ENCODE results near the gene OR52W1. TPM values are rescaled to one million over a fixed set of nuclear protein-coding genes. Genes with fewer than 3 reads are reported as not detected.

Gene OR52W1, protein sequence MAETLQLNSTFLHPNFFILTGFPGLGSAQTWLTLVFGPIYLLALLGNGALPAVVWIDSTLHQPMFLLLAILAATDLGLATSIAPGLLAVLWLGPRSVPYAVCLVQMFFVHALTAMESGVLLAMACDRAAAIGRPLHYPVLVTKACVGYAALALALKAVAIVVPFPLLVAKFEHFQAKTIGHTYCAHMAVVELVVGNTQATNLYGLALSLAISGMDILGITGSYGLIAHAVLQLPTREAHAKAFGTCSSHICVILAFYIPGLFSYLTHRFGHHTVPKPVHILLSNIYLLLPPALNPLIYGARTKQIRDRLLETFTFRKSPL
- total RNA-seq = not detected in 2 replicates

DNA sequence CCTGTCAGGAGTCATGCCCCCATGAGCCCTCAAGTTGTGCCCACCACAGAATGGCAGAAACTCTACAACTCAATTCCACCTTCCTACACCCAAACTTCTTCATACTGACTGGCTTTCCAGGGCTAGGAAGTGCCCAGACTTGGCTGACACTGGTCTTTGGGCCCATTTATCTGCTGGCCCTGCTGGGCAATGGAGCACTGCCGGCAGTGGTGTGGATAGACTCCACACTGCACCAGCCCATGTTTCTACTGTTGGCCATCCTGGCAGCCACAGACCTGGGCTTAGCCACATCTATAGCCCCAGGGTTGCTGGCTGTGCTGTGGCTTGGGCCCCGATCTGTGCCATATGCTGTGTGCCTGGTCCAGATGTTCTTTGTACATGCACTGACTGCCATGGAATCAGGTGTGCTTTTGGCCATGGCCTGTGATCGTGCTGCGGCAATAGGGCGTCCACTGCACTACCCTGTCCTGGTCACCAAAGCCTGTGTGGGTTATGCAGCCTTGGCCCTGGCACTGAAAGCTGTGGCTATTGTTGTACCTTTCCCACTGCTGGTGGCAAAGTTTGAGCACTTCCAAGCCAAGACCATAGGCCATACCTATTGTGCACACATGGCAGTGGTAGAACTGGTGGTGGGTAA lies at the start of gene OR52W1:
TSS of gene OR52W1 (plus strand) at position 51 of the 637 bp plus-strand sequence. CDS start at position 51, 0 bp downstream.

DNA sequence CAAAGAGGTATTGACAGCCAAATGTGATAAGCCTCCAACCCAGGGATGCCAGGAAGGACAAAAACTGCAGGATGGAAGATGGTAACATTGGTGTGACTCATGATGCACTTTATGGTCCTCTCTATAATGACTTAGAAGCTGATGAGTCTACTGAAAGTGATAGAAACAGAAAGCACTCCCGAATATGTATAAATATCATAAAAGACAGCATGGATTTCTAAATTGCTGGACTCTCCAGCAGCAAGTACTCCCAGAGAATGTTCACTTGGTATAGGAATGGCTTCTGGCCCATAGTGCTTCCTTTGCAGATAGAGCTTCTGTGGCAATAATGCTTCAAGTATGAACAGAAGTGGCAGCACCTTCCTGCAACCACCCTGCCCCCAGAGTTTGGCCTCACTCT lies 28.8 kb upstream of the OR52W1 start, which contains the start of gene OR52B2:
TSS of gene OR52B2 (minus strand) at position 101 of the 400 bp plus-strand sequence. CDS start at position 101, 0 bp downstream.

DNA sequence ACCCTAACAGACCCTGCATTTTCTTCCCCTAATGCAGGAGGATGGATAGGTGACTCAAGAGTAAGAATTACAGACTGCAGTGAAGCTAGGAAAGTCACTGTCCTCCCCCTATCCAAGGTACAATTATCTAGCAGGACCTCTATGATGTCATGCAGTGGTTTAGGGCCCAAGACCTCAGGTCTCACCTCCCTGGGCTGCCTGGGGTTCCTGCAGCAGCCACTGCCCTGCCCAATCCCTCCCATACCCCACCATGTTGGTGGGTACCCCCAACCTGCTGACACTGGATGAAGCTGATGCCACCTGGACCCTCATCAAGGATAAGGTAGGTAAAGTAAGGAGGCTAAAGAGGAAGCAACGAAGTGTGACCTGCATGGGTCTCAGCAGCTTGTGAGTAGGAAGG lies 6.3 kb downstream of the OR52W1 start, which contains the start of gene C11orf42:
TSS of gene C11orf42 (plus strand) at position 192 of the 400 bp plus-strand sequence. CDS start at position 251, 59 bp downstream.

DNA sequence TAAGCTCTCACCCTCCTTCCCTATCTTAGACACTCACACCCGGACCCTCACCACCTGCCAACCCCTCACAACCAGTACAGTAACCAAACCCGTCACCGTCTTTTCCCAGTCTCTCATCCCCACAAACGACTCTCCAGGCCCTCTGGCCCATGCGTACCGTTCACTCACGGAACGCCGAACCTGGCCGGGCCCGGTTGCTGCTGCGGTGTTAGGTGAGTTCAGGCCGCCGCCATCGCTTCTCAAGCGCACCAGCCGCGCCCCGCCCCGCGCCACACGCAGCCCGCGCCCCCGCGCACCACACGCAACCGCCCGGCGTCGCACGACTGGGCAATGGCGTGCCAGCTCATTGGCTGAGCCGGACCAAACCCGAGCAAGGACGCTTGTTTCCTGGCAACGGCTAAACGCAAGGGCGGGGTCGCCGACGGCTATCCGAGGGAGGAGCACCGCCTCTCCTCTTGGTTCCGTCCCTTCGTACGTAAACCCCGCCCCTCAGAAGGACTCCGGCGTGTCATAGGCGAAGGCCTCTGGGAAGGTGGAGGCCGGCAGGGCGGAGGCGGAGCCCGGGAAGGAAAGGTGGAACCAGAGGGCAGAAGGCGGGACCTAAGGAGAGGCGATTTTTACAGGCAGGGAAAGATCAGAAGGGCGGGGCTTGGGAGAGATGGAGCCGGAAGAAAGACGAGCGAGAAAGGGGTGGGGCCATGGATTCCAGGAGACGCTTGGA lies 35.5 kb downstream of the OR52W1 start, which contains the start of gene FHIP1B:
TSS of gene FHIP1B (minus strand) at position 250 of the 721 bp plus-strand sequence. CDS start 10,120 bp downstream, outside the sequence.

DNA sequence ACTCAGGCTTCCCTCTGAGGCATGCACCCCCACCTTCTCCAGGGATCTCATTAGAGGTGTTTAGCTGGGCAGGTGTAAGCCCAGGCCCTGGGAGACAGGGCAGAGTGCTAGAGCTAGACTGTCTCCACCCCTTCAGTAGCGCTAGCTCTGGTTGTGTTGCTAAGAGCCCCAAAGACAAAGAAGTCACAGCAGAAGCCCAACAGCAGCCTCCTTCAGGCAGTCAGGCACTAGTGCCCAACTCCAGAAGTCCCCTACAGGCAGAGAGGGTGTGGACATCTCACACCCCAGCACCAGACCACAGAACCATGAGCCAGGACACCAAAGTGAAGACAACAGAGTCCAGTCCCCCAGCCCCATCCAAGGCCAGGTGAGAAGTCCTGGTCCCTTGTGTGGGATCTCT lies 39.9 kb downstream of the OR52W1 start, which contains the start of gene CNGA4:
TSS of gene CNGA4 (plus strand) at position 188 of the 400 bp plus-strand sequence. CDS start at position 306, 118 bp downstream.

Other genes starting within 250 kb of the OR52W1 start
- not detected in 2 replicates for gene OR56A5, start 230.7 kb upstream of the OR52W1 start, total RNA-seq
- not detected in 2 replicates for gene OR52L1, start 212.2 kb upstream of the OR52W1 start, total RNA-seq
- gene OR56A4, start 192.3 kb upstream of the OR52W1 start, total RNA-seq = not detected in 2 replicates
- gene OR56A1, start 168.5 kb upstream of the OR52W1 start, total RNA-seq = not detected in 2 replicates
- gene OR56B4, start 91.5 kb upstream of the OR52W1 start, total RNA-seq = not detected in 2 replicates
- not detected in 2 replicates for gene OR52B2, start 28.9 kb upstream of the OR52W1 start, total RNA-seq
- not detected in 2 replicates for gene C11orf42, start 6.3 kb downstream of the OR52W1 start, total RNA-seq
- 5.1 and 7.8 TPM in 2 replicates for gene FHIP1B, start 35.4 kb downstream of the OR52W1 start, total RNA-seq
- gene CNGA4, start 39.9 kb downstream of the OR52W1 start, total RNA-seq = under 0.01 and 0.09 TPM in 2 replicates
- gene CCKBR, start 60.6 kb downstream of the OR52W1 start, total RNA-seq = not detected in 2 replicates
- gene CAVIN3, start 121.3 kb downstream of the OR52W1 start, total RNA-seq = 147 and 185 TPM in 2 replicates
- 27.9 and 35.1 TPM in 2 replicates for gene SMPD1, start 191.2 kb downstream of the OR52W1 start, total RNA-seq
- gene APBB1, start 219.9 kb downstream of the OR52W1 start, total RNA-seq = 45.8 and 46.4 TPM in 2 replicates
- gene HPX, start 241.8 kb downstream of the OR52W1 start, total RNA-seq = 0.43 and 0.46 TPM in 2 replicates

Data from smooth muscle cell of bladder (primary cell).